Right atrium auricular region (tissue), 2 donors: ENCODE data around the gene NAALAD2. TPM values are rescaled to one million over a fixed set of nuclear protein-coding genes. Genes with fewer than 3 reads are reported as not detected.
"Not testable (repeated sequence)": the region's sequence is repeated elsewhere in the genome, so short reads cannot be mapped to it uniquely, and the experiment has no call there.

ENCODE experiments used
- DNase-seq: peaks from one replicate; pipeline ENCODE4 v3.0.0-alpha.2; 2019; ENCODE audit warnings: low spot score
- H3K27ac ChIP-seq, 2 donors: fragments of 200-600 bp; sonication (generic); 1 replicate in 1 of 2; 2 replicates in 1 of 2; pipeline ENCODE4 v1.5.1; 2016 to 2019
- H3K27me3 ChIP-seq, 2 donors: fragments of 200-600 bp; sonication (generic); one replicate each; pipeline versions ENCODE4 v1.5.1 to v1.6.0; 2017 to 2019
- H3K36me3 ChIP-seq: fragments of 200-600 bp; sonication (generic); one replicate; pipeline ENCODE4 v1.5.1; 2016
- H3K4me1 ChIP-seq, 2 donors: fragments of 200-600 bp; sonication (generic); one replicate each; pipeline versions ENCODE4 v1.5.1 to v1.6.0; 2017 to 2019
- H3K4me3 ChIP-seq, 2 donors: fragments of 200-600 bp; sonication (generic); 1 replicate in 1 of 2; 2 replicates in 1 of 2; pipeline ENCODE4 v1.5.1; 2017 to 2019; ENCODE audit warnings: mild to moderate bottlenecking in 1 of 2, moderate library complexity in 1 of 2
- H3K9me3 ChIP-seq, 2 donors: fragments of 200-600 bp; sonication (generic); one replicate each; pipeline ENCODE4 v1.5.1; 2019
- total RNA-seq, 2 donors: library from RNA; depleted of rRNA; stranded (reverse); fragments of >200 nt; gene quantifications; one replicate each; pipeline ENCODE4 v1.1.0, GENCODE V29; 2016
- TF ChIP-seq, protein P1 (sequence below), 2 donors: fragments of 200-600 bp; sonication (generic); IDR thresholded peaks; one replicate each; pipeline ENCODE4 v1.5.1; 2019; ENCODE audit warnings: antibody characterized with exemption in 2 of 2

NAALAD2 gene
- total RNA-seq, 2 donors from 2014 or later, result 0.83 to 6.0 TPM

DNA sequence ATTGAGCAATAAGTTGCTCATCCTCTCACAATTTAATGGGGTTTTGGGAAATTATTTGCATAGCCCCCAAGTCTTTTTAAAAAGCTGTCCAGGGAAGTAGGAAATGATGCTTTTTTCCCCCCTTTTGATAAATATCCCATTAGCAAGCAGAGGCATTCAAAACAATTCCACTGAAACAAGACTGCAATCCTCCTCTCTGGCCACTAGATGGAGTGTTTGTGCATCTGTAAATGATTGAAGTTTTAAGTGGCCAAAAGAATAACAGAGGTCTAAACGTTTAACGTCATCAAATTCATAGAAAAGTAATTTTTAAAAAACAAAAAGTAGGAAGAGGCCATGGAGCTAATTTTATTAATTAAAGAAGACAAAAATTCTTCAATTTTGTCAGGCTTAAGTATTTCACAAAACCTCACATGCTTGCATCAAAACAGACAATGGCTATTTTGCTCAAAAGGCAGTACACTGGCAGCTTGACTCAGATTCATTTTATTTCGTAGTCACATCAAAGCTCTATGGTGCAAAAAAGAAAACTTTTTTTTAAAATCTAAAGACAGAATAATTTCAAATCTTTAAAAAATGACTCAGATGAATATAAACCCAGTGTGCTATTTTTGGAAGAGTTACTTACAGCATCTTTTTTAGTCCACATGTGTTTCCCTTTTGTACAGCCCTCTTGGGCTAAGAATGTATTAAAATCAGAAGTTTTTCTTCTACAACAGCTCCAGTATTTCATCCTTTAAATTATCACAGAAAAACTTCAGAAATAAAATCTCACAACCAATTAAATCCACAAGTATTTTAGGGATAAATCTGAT is 70.6 kb downstream of the NAALAD2 start:
- Histone ChIP-seq H3K27ac (no peak overlapping the region), H3K4me3 (no peak overlapping the region), H3K36me3 (peaks cover 48% of the 10 kb centered on the region), H3K4me1 (peaks cover 0 to 5% of the 10 kb centered on the region in 2 donors), H3K27me3 (no peaks in the 10 kb centered on the region), H3K9me3 (no peaks in the 10 kb centered on the region)
- DNase-seq, result no peak
- TF ChIP-seq, protein P1, sequence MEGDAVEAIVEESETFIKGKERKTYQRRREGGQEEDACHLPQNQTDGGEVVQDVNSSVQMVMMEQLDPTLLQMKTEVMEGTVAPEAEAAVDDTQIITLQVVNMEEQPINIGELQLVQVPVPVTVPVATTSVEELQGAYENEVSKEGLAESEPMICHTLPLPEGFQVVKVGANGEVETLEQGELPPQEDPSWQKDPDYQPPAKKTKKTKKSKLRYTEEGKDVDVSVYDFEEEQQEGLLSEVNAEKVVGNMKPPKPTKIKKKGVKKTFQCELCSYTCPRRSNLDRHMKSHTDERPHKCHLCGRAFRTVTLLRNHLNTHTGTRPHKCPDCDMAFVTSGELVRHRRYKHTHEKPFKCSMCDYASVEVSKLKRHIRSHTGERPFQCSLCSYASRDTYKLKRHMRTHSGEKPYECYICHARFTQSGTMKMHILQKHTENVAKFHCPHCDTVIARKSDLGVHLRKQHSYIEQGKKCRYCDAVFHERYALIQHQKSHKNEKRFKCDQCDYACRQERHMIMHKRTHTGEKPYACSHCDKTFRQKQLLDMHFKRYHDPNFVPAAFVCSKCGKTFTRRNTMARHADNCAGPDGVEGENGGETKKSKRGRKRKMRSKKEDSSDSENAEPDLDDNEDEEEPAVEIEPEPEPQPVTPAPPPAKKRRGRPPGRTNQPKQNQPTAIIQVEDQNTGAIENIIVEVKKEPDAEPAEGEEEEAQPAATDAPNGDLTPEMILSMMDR (IDR thresholded peaks at IDR 0.05), result peak; percentile 72 to 91

- H3K36me3 ChIP-seq, result peaks cover 51% of the 10 kb centered on the region
These were observed 73.5 kb downstream of the NAALAD2 start for GRCh38 chr11:90207992-90208391.

GRCh38 chr11:90208857-90209256 is 74.4 kb downstream of the NAALAD2 start:
- H3K9me3 ChIP-seq, result no peaks in the 10 kb centered on the region
- peaks cover 52% of the 10 kb centered on the region for H3K36me3 ChIP-seq
- peaks cover 0 to 5% of the 10 kb centered on the region in 2 donors for H3K4me1 ChIP-seq
- no peak for DNase-seq
- no peak overlapping the region for H3K27ac ChIP-seq
- TF ChIP-seq, protein P1 (IDR thresholded peaks at IDR 0.05), result no peak
- no peak overlapping the region for H3K4me3 ChIP-seq
- H3K27me3 ChIP-seq, result no peaks in the 10 kb centered on the region

More at GRCh38 chr11:90207992-90208391, 73.5 kb downstream of the NAALAD2 start:
- H3K4me1 ChIP-seq, DNase-seq, H3K27ac ChIP-seq, H3K27me3 ChIP-seq, H3K4me3 ChIP-seq, H3K9me3 ChIP-seq: not testable (repeated sequence)

DNA sequence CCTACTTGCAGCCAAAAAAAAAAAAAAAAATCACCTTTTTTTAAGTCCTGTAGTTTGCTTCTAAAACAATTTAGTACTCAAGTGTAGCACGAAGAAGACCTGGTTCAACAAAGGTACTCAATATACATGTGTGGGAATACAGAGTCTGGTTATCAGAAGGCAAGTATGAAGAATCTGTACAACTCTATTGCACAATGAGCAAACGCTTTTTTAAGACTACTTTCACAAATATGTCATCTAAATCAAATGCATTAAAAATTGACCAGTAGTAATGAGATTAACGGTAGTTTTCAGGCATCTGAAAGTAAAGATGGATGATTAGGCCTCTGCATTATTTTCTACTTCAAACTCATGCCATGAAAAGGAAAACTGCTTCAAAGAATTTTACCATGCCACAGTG is 78.9 kb downstream of the NAALAD2 start:
- peaks cover 36% of the 10 kb centered on the region for H3K36me3 ChIP-seq
- no peak overlapping the region for H3K27ac ChIP-seq
- peaks cover 0 to 18% of the 10 kb centered on the region in 2 donors for H3K4me1 ChIP-seq
- TF ChIP-seq, protein P1 (IDR thresholded peaks at IDR 0.05), result no peak
- H3K9me3 ChIP-seq, result no peaks in the 10 kb centered on the region
- H3K27me3 ChIP-seq, result no peaks in the 10 kb centered on the region
- no peak overlapping the region for H3K4me3 ChIP-seq
- no peak for DNase-seq

- no peak overlapping the region for H3K4me3 ChIP-seq
- peaks cover 0 to 36% of the 10 kb centered on the region in 2 donors for H3K4me1 ChIP-seq
- peaks cover 17% of the 10 kb centered on the region for H3K36me3 ChIP-seq
- no peaks in the 10 kb centered on the region for H3K9me3 ChIP-seq
- no peak for DNase-seq
- no peaks in the 10 kb centered on the region for H3K27me3 ChIP-seq
- TF ChIP-seq, protein P1 (IDR thresholded peaks at IDR 0.05), result no peak
- peak overlapping the region in 1 of 2 donors; percentile 27 for H3K27ac ChIP-seq
These were observed 82.1 kb downstream of the NAALAD2 start for GRCh38 chr11:90216611-90217010.

GRCh38 chr11:90218606-90219005 is 84.1 kb downstream of the NAALAD2 start:
- Histone ChIP-seq H3K27ac (no peak overlapping the region), H3K4me3 (no peak overlapping the region), H3K27me3 (no peaks in the 10 kb centered on the region), H3K9me3 (no peaks in the 10 kb centered on the region), H3K36me3 (peaks cover 8% of the 10 kb centered on the region), H3K4me1 (peaks cover 0 to 42% of the 10 kb centered on the region in 2 donors)
- no peak for DNase-seq
- TF ChIP-seq, protein P1 (IDR thresholded peaks at IDR 0.05), result no peak
